Cardiac fibroblast (primary cell): ENCODE data around the gene PRPSAP2.

Experiments
- DNase-seq, 2 donors: peaks; one replicate each; pipeline versions ENCODE4 v3.0.0 to v3.0.0-alpha.2; 2010; ENCODE audit warnings: low read depth in 2 of 2
- H3K4me3 ChIP-seq, 2 donors: replicated peaks in 1 of 2; 1 replicate in 1 of 2; 2 replicates in 1 of 2; pipeline ENCODE4 v1.5.1; 2011; ENCODE audit warnings: low read depth in 2 of 2, low read length in 2 of 2, mild to moderate bottlenecking in 2 of 2, moderate library complexity in 1 of 2
- TF ChIP-seq, protein P1 (sequence below): IDR thresholded peaks from one replicate; pipeline ENCODE4 v1.5.1; 2011; ENCODE audit warnings: low read depth, mild to moderate bottlenecking, low read length, inconsistent platforms

Gene PRPSAP2

DNA sequence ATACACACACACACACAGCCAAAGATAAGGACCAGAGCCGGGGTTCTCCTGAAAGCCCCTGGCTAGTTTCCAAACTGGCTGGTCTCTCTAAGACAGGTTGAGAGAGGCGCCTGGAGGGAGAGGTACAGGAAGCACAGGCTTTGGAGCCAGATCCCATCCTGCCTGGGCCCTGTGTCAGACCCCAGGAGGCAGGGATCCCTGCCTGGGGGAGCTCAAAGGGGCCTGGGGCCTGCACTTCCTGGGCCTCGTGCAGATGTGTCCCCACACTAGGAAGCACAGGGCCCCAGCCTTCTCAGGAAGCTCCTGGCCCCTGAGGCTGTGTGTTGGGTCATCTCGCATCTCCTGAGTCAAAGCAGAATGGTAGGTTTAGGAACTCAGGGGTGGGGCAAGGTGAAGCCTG is 110.0 kb downstream of the PRPSAP2 start:
- DNase-seq, result no peak
- no peak overlapping the region for H3K4me3 ChIP-seq
- TF ChIP-seq, protein P1, sequence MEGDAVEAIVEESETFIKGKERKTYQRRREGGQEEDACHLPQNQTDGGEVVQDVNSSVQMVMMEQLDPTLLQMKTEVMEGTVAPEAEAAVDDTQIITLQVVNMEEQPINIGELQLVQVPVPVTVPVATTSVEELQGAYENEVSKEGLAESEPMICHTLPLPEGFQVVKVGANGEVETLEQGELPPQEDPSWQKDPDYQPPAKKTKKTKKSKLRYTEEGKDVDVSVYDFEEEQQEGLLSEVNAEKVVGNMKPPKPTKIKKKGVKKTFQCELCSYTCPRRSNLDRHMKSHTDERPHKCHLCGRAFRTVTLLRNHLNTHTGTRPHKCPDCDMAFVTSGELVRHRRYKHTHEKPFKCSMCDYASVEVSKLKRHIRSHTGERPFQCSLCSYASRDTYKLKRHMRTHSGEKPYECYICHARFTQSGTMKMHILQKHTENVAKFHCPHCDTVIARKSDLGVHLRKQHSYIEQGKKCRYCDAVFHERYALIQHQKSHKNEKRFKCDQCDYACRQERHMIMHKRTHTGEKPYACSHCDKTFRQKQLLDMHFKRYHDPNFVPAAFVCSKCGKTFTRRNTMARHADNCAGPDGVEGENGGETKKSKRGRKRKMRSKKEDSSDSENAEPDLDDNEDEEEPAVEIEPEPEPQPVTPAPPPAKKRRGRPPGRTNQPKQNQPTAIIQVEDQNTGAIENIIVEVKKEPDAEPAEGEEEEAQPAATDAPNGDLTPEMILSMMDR, result no peak

DNA sequence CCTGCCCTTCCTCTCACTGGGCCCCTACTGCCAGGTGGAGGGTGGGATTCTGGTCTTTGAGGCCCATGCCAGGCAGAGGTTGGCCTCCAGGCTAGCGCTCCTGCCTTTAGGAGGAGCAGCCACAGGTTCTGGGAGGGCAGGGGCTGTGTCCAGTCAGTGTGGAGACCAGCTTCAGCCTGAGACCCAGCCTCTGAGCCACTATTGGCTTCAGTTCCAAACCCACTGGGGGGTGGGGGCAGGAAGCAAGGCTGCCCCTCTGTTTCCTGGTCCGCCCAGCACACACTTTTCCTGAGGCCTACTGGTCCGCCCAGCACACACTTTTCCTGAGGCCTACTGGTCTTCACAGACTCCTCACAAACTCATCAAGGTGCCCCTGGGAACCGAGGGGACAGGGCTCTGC is 110.4 kb downstream of the PRPSAP2 start:
- no peak for DNase-seq
- TF ChIP-seq, protein P1, result no peak
- H3K4me3 ChIP-seq, result no peak overlapping the region

DNA sequence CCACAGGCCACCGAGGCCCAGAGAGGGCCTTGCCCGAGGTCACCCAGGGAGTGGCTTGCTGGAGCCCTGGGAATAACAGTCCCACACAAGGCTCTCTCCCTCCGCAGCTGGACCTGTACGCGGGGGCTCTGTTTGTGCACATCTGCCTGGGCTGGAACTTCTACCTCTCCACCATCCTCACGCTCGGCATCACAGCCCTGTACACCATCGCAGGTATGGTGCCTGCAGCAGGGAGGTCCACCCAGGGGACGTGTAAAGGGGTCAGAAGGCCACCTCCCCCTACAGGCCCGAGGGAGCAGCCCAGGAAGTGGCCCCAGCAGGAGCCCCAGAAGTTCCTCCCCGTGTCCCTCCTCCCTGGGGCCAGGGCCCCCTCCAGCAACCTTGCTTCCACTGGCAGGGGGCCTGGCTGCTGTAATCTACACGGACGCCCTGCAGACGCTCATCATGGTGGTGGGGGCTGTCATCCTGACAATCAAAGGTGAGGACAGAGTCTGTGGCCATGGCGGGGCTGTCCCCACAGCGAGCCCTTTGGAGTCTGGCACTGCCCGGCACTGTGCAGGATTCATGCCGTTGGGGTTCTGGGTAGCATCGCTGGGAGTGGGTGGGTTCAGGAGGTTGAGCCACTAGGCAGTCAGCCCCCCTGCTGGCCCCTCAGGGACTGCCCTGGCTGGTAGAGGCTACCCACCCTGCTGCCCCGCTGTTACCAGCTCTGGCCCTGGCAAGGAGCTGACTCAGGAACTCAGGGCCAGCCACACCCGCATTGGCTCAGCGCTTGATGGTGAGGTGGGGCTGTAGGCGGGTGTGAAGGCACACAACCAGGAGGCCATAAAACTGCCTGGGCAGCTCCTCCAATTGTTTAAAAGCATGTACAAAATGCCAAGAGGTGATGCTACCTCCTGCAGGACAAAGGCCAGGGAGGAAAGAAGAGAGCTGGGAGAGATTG is 111.3 kb downstream of the PRPSAP2 start:
- DNase-seq, result peak in 1 of 2 donors; percentile 26
- TF ChIP-seq, protein P1, result no peak
- no peak overlapping the region for H3K4me3 ChIP-seq

DNA sequence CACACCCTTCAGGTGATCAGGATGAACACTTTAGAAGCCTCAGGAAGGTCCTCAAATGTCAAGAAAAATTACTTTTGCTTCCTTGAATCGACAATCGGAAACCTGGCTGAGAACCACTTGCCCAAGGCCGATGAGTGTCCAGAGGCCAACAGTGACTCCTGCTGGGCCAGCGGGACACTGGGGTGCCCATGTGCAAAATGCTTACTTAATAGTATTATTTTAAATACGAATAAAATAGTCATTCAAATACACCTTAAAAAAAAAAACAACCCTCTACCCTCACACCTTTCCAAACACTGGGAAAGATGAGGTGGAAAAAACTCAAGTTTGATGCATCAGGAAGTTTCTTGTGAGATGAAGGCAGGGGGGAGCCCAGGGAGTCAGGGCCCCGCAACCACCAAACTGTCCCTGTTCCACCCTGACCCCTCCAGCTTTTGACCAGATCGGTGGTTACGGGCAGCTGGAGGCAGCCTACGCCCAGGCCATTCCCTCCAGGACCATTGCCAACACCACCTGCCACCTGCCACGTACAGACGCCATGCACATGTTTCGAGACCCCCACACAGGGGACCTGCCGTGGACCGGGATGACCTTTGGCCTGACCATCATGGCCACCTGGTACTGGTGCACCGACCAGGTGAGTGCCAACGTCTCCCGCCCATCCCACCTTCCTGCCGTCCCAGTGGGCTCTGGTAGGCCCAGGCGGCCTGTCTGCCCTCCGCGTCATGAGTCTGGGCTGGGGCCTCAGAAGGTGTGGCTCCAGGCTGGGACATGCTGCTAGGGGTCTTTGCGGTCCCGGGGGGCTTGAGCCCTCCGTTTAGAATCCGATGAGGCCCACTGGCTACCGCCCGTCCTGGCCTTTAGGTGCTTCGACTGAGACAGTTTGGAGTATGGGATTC is 112.9 kb downstream of the PRPSAP2 start:
- no peak overlapping the region for H3K4me3 ChIP-seq
- no peak for DNase-seq
- TF ChIP-seq, protein P1, result no peak

DNA sequence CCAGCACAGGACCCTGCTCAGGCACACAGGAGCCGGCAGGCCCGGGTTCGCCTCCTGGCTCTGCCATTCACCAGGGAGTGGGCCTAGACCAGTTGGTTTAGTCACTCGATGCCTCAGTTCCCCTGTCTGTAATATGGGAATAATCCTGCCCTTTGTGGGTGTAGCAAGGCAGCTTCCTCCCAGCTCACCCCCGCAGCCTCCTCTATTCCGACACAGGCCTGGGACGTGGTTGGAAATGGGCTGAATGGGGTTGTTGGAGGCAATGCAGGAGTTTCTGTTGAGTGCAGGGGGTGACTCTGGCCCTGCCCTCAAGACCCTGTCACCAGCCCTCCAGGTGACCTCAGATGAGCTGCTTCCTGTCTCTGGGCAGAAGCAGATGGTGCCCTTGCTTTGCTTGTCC is 113.9 kb downstream of the PRPSAP2 start:
- no peak overlapping the region for H3K4me3 ChIP-seq
- no peak for DNase-seq
- TF ChIP-seq, protein P1, result no peak

DNA sequence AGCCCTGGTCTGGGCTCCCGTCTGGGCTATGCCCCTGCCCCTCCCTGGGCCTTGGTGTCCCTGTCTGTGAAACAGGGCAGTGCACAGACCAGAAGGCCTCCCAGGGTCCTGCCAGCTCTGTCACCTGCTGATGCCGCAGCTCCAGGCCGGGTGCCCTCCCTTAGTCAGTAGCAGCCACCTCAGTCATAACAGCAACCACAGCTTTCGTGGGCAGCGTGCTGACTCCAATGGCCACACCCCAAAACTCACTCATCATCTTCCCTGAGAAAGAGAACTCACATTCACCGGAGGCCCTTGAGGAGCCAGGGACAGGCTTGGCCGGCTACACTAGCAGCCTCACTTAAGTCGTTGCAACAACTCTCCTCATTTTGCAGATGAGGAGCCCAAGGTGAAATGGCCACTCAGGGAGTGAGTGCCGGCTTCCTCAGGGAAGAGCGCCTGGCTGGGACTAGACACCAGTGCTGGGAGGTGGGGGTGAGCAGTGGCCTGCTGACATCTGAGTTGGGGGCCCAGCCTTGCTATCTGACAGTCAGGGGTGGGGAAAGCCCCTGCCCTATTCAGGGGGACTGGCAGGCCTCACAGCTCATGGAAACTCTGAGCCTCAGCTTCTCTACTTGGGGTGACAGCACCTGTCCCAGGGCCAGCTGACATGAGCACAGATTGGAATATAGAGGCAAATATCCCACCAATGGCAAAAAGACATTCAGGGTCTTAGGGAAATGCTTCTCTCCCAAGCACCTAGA is 116.6 kb downstream of the PRPSAP2 start:
- TF ChIP-seq, protein P1, result no peak
- H3K4me3 ChIP-seq, result no peak overlapping the region
- no peak for DNase-seq
